Stimulated activated CD4-positive, alpha-beta T cell treated with anti-CD3 and anti-CD28 coated beads, Interleukin-15, amount 100 ng/mL, for 24 hours (primary cell): ENCODE data around the gene OR2F1.
"Not testable (repeated sequence)": the region's sequence is repeated elsewhere in the genome, so short reads cannot be mapped to it uniquely, and the experiment has no call there.

Experiments used
- DNase-seq: peaks from one replicate; pipeline ENCODE4 v3.0.0-alpha.2; 2020

The OR2F1 gene

DNA sequence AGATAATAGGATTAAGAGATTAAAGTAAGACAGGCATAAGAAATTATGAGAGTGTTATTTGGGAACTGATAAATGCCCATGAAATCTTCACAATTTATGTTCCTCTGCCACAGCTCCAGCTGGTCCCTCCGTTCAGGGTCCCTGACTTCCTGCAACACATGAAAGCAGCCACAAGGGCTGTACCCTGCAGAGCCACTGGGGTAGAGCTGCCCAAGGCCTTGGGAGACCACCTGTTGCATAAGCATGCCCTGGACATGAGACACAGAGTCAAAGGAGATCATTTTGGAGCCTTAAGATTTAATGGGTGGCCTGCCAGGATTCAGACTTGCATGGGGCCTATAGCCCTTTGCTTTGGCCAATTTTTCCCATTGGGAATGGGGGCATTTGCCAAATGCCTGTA lies 56.2 kb downstream of the OR2F1 start:
- not testable (repeated sequence) for DNase-seq

DNA sequence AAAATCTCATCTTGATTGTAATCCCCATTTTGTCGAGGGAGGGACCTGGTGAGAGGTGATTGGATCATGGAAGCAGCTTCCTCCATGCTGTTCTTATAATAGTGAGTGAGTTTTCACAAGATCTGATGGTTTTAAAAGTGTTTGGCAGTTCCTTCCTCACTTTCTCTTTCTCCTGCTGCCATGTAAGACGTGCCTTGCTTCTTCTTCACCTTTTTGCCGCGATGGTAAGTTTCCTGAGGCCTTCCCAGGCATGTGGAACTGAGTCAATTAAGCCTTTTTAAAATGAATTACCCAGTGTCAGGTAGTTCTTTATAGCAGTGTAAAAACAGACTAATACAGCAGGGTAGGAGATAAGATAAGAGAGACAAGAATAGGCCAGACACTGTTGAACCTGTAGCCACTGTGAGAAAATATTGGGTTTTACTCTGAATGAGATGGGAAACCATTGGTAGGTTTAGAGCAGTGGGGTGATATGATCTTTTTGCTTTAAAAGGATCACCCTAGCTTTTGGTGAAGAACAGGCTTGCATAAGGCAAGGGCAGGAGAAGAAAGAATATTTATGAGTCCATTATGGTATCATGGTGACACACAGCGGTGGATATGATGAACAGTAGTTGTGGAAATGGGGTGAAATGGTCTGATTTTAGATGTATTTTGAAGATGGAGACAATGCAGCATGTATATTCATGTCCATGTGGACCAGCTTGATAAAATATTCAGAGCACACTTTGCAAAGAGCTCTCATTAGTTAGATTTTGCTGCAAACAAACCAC lies 57.0 kb downstream of the OR2F1 start:
- no peak for DNase-seq
